ENCODE data around the gene HNRNPLL.
A peak's percentile ranks its signal among the peaks of the same experiment; 100 is the strongest.

The HNRNPLL gene

GRCh38 chr2:38522754-38523349 is 79.9 kb downstream of the HNRNPLL start:
- H3K27me3 ChIP-seq (ENCODE audit: control insufficient read depth in 2 of 2, insufficient read depth in 2 of 2, low read length in 2 of 2): no peaks in the 10 kb centered on the region
- H3K4me1 ChIP-seq (ENCODE audit: control insufficient read depth in 2 of 2, insufficient read depth in 2 of 2, low read length in 2 of 2): no peaks in the 10 kb centered on the region
- H3K36me3 ChIP-seq (ENCODE audit: control insufficient read depth in 2 of 2, insufficient read depth in 2 of 2, low read length in 2 of 2): no peaks in the 10 kb centered on the region
- no peak overlapping the region for H3K27ac ChIP-seq (ENCODE audit: low read depth in 2 of 2, low read length in 2 of 2)
- no peak overlapping the region for H3K4me3 ChIP-seq (ENCODE audit: low read length in 2 of 2)
- H3K9ac ChIP-seq (ENCODE audit: low read depth in 1 of 2, low read length in 2 of 2): no peak overlapping the region
- no peaks in the 10 kb centered on the region for H3K9me3 ChIP-seq (ENCODE audit: control insufficient read depth in 2 of 2, low read length in 2 of 2)

- Histone ChIP-seq H3K9me3 (ENCODE audit: control insufficient read depth in 2 of 2, low read length in 2 of 2) (no peaks in the 10 kb centered on the region), H3K27me3 (ENCODE audit: control insufficient read depth in 2 of 2, insufficient read depth in 2 of 2, low read length in 2 of 2) (no peaks in the 10 kb centered on the region), H3K36me3 (ENCODE audit: control insufficient read depth in 2 of 2, insufficient read depth in 2 of 2, low read length in 2 of 2) (no peaks in the 10 kb centered on the region), H3K4me1 (ENCODE audit: control insufficient read depth in 2 of 2, insufficient read depth in 2 of 2, low read length in 2 of 2) (no peaks in the 10 kb centered on the region), H3K27ac (ENCODE audit: low read depth in 2 of 2, low read length in 2 of 2) (no peak overlapping the region), H3K9ac (ENCODE audit: low read depth in 1 of 2, low read length in 2 of 2) (no peak overlapping the region), H3K4me3 (ENCODE audit: low read length in 2 of 2) (no peak overlapping the region)
Observed at GRCh38 chr2:38521835-38522234, 80.9 kb downstream of the HNRNPLL start.

GRCh38 chr2:38517284-38517683 is 85.4 kb downstream of the HNRNPLL start:
- Histone ChIP-seq H3K9ac (ENCODE audit: low read depth in 1 of 2, low read length in 2 of 2) (no peak overlapping the region), H3K4me1 (ENCODE audit: control insufficient read depth in 2 of 2, insufficient read depth in 2 of 2, low read length in 2 of 2) (no peaks in the 10 kb centered on the region), H3K4me3 (ENCODE audit: low read length in 2 of 2) (no peak overlapping the region)

GRCh38 chr2:38516526-38516925 is 86.2 kb downstream of the HNRNPLL start:
- Histone ChIP-seq H3K9ac (ENCODE audit: low read depth in 1 of 2, low read length in 2 of 2) (no peak overlapping the region), H3K4me1 (ENCODE audit: control insufficient read depth in 2 of 2, insufficient read depth in 2 of 2, low read length in 2 of 2) (no peaks in the 10 kb centered on the region), H3K27ac (ENCODE audit: low read depth in 2 of 2, low read length in 2 of 2) (no peak overlapping the region), H3K36me3 (ENCODE audit: control insufficient read depth in 2 of 2, insufficient read depth in 2 of 2, low read length in 2 of 2) (no peaks in the 10 kb centered on the region), H3K4me3 (ENCODE audit: low read length in 2 of 2) (no peak overlapping the region), H3K27me3 (ENCODE audit: control insufficient read depth in 2 of 2, insufficient read depth in 2 of 2, low read length in 2 of 2) (no peaks in the 10 kb centered on the region), H3K9me3 (ENCODE audit: control insufficient read depth in 2 of 2, low read length in 2 of 2) (no peaks in the 10 kb centered on the region)

More at GRCh38 chr2:38517284-38517683, 85.4 kb downstream of the HNRNPLL start:
- Histone ChIP-seq H3K36me3 (ENCODE audit: control insufficient read depth in 2 of 2, insufficient read depth in 2 of 2, low read length in 2 of 2) (no peaks in the 10 kb centered on the region), H3K27me3 (ENCODE audit: control insufficient read depth in 2 of 2, insufficient read depth in 2 of 2, low read length in 2 of 2) (no peaks in the 10 kb centered on the region), H3K9me3 (ENCODE audit: control insufficient read depth in 2 of 2, low read length in 2 of 2) (no peaks in the 10 kb centered on the region), H3K27ac (ENCODE audit: low read depth in 2 of 2, low read length in 2 of 2) (no peak overlapping the region)

GRCh38 chr2:38516122-38516521 is 86.6 kb downstream of the HNRNPLL start:
- no peak overlapping the region for H3K4me3 ChIP-seq (ENCODE audit: low read length in 2 of 2)
- no peaks in the 10 kb centered on the region for H3K4me1 ChIP-seq (ENCODE audit: control insufficient read depth in 2 of 2, insufficient read depth in 2 of 2, low read length in 2 of 2)
- peak overlapping the region in 1 of 2 donors; percentile 58 for H3K27ac ChIP-seq (ENCODE audit: low read depth in 2 of 2, low read length in 2 of 2)
- no peaks in the 10 kb centered on the region for H3K9me3 ChIP-seq (ENCODE audit: control insufficient read depth in 2 of 2, low read length in 2 of 2)
- no peak overlapping the region for H3K9ac ChIP-seq (ENCODE audit: low read depth in 1 of 2, low read length in 2 of 2)
- H3K36me3 ChIP-seq (ENCODE audit: control insufficient read depth in 2 of 2, insufficient read depth in 2 of 2, low read length in 2 of 2): no peaks in the 10 kb centered on the region
- no peaks in the 10 kb centered on the region for H3K27me3 ChIP-seq (ENCODE audit: control insufficient read depth in 2 of 2, insufficient read depth in 2 of 2, low read length in 2 of 2)

GRCh38 chr2:38515155-38516074 is 87.3 kb downstream of the HNRNPLL start:
- Histone ChIP-seq H3K4me1 (ENCODE audit: control insufficient read depth in 2 of 2, insufficient read depth in 2 of 2, low read length in 2 of 2) (no peaks in the 10 kb centered on the region), H3K4me3 (ENCODE audit: low read length in 2 of 2) (peak overlapping the region in 1 of 2 donors; percentile 9), H3K9me3 (ENCODE audit: control insufficient read depth in 2 of 2, low read length in 2 of 2) (no peaks in the 10 kb centered on the region), H3K27ac (ENCODE audit: low read depth in 2 of 2, low read length in 2 of 2) (peak overlapping the region; percentile 40 to 58), H3K27me3 (ENCODE audit: control insufficient read depth in 2 of 2, insufficient read depth in 2 of 2, low read length in 2 of 2) (no peaks in the 10 kb centered on the region), H3K36me3 (ENCODE audit: control insufficient read depth in 2 of 2, insufficient read depth in 2 of 2, low read length in 2 of 2) (no peaks in the 10 kb centered on the region), H3K9ac (ENCODE audit: low read depth in 1 of 2, low read length in 2 of 2) (no peak overlapping the region)

- no peak overlapping the region for H3K27ac ChIP-seq (ENCODE audit: low read depth in 2 of 2, low read length in 2 of 2)
- H3K4me3 ChIP-seq (ENCODE audit: low read length in 2 of 2): no peak overlapping the region
- H3K9ac ChIP-seq (ENCODE audit: low read depth in 1 of 2, low read length in 2 of 2): no peak overlapping the region
- H3K36me3 ChIP-seq (ENCODE audit: control insufficient read depth in 2 of 2, insufficient read depth in 2 of 2, low read length in 2 of 2): no peaks in the 10 kb centered on the region
- H3K4me1 ChIP-seq (ENCODE audit: control insufficient read depth in 2 of 2, insufficient read depth in 2 of 2, low read length in 2 of 2): no peaks in the 10 kb centered on the region
- H3K27me3 ChIP-seq (ENCODE audit: control insufficient read depth in 2 of 2, insufficient read depth in 2 of 2, low read length in 2 of 2): no peaks in the 10 kb centered on the region
- H3K9me3 ChIP-seq (ENCODE audit: control insufficient read depth in 2 of 2, low read length in 2 of 2): no peaks in the 10 kb centered on the region
Observed at GRCh38 chr2:38514603-38515154, 88.0 kb downstream of the HNRNPLL start.

- H3K36me3 ChIP-seq (ENCODE audit: control insufficient read depth in 2 of 2, insufficient read depth in 2 of 2, low read length in 2 of 2): no peaks in the 10 kb centered on the region
- no peak overlapping the region for H3K27ac ChIP-seq (ENCODE audit: low read depth in 2 of 2, low read length in 2 of 2)
- H3K9ac ChIP-seq (ENCODE audit: low read depth in 1 of 2, low read length in 2 of 2): no peak overlapping the region
- peaks cover 0 to 6% of the 10 kb centered on the region in 2 donors for H3K4me1 ChIP-seq (ENCODE audit: control insufficient read depth in 2 of 2, insufficient read depth in 2 of 2, low read length in 2 of 2)
- no peak overlapping the region for H3K4me3 ChIP-seq (ENCODE audit: low read length in 2 of 2)
- no peaks in the 10 kb centered on the region for H3K9me3 ChIP-seq (ENCODE audit: control insufficient read depth in 2 of 2, low read length in 2 of 2)
- no peaks in the 10 kb centered on the region for H3K27me3 ChIP-seq (ENCODE audit: control insufficient read depth in 2 of 2, insufficient read depth in 2 of 2, low read length in 2 of 2)
Observed at GRCh38 chr2:38512211-38512610, 90.5 kb downstream of the HNRNPLL start.
